Medulla oblongata (tissue), 1 donor: ENCODE data around the gene SEPHS2.
"Not testable (repeated sequence)": the region's sequence is repeated elsewhere in the genome, so short reads cannot be mapped to it uniquely, and the experiment has no call there.

ENCODE experiments used
- DNase-seq: peaks from one replicate; pipeline ENCODE4 v3.0.0-alpha.2; 2015; ENCODE audit errors: extremely low spot score

SEPHS2 gene, protein sequence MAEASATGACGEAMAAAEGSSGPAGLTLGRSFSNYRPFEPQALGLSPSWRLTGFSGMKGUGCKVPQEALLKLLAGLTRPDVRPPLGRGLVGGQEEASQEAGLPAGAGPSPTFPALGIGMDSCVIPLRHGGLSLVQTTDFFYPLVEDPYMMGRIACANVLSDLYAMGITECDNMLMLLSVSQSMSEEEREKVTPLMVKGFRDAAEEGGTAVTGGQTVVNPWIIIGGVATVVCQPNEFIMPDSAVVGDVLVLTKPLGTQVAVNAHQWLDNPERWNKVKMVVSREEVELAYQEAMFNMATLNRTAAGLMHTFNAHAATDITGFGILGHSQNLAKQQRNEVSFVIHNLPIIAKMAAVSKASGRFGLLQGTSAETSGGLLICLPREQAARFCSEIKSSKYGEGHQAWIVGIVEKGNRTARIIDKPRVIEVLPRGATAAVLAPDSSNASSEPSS

DNA sequence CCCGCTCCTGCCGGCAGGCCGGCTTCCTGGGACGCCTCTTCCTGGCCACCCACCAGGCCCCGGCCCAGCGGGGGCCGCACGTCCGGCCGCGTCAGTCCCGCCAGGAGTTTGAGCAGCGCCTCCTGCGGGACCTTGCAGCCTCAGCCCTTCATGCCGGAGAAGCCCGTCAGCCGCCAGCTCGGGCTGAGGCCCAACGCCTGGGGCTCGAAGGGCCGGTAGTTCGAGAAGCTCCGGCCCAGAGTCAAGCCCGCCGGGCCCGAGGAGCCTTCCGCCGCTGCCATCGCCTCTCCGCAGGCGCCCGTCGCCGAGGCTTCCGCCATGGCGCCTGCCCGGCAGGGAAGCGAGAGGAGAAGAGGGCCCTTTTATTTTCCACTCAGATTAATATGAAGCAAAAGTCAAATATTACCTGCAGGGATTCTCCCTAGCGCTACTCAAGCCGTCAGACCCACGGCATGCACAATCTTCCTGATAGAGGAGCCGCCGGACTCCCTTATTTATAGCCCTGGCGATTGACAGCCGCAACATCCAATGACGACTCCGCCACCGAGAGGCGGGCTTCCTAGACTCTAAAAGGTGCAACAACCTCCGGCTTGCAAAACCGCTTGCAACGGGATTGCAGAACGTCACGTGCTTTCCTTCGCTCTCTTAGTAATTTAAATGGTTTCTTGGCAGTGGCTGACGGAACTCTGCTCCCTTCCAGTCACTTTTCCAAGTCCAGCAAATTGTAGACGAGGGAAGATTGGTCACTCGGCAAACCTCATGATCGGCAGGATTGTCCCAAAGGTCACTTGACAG is at the start of gene SEPHS2:
SEPHS2 (minus strand) TSS at position 467 of the 795 bp plus-strand sequence; CDS start at position 320, 147 bp downstream.
- peak; percentile 98 for DNase-seq

DNA sequence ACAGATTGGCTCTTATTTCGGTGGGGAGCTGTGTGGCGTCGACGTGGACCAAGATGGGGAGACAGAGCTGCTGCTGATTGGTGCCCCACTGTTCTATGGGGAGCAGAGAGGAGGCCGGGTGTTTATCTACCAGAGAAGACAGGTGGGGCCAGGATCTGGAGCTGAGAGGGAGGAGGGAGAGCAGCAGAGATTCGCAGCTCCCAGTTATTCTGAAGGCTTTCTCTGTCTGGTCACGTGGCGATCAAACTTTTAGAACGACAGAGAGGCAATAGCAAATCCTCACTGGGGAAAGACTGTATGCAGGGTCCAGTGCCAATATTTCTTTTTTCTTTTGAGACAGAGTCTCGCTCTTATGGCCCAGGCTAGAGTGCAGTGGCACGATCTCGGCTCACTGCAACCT is 49.0 kb upstream of the SEPHS2 start:
- no peak for DNase-seq

DNA sequence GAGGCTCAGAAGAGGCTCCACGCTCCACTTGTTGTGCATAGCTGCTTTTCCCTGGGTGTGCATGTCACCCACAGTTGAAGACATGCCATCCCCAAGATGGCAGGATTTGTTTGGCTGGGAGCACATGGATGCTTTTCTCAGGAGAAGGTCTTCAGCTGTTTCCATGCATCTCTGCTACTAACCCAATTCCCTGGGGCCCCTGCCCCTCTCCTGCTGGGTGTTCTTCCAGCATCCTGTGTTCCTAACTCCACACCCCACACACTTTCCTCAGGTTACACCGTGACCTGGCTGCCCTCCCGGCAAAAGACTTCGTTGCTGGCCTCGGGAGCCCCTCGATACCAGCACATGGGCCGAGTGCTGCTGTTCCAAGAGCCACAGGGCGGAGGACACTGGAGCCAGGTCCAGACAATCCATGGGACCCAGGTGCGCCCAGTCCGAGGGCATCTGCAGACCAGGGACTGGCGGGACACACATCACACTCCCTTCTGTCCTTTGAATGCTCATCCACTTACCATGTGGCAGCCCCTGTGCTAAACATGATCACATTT is 48.3 kb upstream of the SEPHS2 start:
- DNase-seq: no peak

DNA sequence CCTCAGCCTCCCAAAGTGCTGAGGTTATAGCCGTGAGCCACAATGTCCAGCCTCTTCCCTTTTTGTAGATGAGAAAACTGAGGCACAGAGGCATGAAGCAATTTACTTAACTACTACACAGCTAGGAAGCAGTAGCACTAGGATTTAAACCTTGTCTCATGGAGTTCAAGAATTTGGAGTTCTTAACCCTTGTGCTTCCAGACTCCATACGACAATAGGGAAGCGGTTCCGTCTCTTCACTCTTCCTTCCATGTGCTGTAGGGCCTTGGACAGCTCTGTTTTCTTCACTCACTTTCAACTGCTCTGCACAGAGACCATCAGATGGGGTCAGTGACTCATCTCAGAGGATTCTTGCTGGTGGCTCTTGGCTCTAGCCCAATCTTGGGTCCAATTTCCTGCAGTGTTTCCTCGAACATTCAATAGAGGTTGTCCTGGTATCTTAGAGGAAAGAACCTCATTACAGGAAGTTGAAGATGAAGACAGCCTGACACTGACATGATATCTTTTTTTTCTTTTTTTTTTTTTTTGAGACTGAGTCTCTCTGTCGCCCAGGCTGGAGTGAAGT is 46.2 kb upstream of the SEPHS2 start:
- no peak for DNase-seq

DNA sequence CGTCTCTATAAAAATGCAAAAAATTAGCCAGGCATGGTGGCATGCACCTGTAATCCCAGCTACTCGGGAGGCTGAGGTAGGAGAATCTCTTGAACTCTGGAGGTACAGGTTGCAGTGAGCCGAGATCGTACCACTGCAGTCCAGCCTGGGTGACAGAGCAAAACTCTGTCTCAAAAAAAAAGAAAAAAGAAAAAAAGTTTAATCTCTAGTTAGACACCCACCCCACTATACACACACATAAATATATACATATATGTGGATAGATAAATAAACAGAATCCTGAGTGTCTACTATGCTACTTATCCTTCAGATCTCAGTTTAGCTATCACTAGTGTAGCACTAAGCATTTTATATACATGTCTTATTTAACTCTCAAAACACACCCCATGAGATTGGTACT is 45.6 kb upstream of the SEPHS2 start:
- DNase-seq: no peak

DNA sequence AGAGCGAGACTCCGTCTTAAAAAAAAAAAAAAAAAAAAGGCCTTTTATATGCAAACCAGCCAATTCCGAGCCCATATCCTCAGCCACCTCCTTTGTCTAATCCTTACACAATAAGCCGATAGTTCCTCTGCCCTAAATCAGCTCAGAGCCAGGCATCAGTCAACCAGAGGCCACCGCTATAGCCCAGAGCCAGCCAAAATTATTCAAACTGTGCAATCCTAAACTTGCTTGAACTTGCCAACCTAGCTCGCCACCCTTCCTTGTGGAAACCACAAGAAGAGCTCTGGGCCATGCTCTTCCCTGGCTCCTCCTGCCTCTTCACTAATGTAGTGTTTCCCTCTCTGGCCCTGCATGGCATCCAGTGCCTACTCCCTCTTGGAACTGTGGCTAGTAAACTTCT is 44.5 kb upstream of the SEPHS2 start:
- no peak for DNase-seq

DNA sequence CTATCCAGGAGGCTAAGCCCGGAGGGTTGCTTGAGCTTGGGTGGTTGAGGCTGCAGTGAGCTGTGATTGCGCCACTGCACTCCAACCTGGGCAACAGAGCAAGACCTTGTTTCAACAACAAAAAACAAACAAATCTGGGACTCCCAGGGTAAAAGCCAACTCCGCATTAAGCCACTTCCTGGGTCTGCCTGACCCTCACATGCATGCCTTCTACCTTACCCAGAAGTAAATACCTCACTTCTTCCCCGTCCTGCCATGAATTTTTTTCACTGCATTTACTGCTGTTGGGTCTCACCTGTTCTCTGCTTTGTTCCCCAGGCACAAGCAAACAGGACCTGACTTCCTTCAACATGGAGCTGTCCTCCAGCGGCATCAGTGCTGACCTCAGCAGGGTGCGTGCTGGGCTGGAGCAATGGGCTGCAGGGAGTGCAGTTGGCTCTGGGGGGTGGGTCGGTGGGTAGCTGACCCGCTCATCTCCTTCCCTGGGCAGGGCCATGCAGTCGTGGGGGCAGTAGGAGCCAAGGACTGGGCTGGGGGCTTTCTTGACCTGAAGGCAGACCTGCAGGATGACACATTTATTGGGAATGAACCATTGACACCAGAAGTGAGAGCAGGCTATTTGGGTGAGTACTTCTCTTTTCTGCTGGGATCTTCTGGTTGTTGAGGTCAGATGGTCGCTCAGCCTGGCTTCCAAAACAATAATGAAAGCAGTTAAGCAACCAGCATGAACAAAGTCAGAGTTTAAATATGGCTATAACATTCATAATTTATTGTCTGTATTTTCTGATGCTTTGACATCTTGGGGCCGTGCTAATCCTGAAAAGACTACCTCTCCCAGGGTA is 43.3 kb upstream of the SEPHS2 start:
- DNase-seq: peak; percentile 23

DNA sequence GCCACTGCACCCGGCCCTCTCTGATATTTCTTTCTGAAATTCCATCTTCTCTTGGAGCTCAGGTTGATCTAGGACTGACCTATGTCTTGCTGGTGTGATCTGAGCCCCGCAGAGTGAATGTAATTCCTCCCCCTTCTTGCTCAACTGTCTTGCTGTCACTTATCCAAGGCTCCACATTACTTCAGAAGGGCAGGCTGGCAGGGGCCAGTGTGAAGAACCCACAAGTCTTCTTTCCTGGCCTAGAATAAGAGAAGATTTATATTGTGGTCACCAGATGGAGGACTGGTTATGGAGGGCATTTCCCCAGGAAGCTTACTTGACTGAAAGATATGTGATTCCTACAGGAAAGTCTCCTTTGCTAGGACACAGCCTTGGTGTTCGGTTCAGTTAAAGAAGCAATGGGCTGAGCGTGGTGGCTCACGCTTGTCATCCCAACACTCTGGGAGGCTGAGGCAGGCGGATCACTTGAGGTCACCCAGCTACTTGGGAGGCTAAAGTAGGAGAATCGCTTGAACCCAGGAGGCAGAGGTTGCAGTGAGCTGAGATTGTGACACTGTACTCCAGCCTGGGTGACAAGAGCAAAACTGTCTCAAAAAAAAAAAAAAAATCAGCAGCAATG is 40.3 kb upstream of the SEPHS2 start:
- DNase-seq: no peak

DNA sequence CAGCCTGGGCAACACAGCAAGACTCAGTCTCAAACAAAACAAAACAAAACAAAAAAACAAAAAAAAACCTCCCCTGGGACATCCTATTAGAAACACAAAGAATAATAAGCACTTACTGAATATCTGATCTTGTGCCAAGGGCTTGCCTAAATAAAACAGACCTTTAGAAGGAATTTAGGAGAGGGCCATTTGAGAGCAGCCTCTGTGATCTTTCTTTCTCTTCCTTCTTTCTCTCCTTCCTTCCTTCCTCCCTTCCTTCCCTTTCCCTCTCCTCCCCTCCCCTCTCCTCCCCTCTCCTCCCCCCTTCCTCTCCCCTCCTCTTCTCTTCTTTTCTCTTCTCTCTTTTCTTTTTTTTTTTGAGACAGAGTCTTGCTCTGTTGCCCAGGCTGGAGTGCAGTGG is 39.2 kb upstream of the SEPHS2 start:
- no peak for DNase-seq

DNA sequence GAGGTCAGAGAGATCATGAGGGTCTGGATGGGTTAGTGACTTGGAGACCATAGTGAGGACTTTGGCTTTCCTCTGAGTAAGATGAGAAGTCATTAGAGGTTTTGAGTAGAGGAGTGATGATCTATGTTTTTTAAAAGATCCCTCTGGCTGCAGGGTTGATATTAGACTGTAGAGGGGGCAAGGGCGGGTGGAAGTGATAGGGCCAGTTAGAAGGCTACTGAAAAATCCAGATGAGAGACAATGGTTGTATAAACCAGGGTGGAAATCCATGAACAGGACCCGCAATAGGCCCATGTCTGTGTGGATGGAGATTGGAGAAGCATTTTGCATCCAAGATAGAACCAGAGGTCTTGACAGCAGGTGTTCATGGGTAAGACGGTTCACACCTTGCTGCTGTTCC is 36.7 kb upstream of the SEPHS2 start:
- no peak for DNase-seq

DNA sequence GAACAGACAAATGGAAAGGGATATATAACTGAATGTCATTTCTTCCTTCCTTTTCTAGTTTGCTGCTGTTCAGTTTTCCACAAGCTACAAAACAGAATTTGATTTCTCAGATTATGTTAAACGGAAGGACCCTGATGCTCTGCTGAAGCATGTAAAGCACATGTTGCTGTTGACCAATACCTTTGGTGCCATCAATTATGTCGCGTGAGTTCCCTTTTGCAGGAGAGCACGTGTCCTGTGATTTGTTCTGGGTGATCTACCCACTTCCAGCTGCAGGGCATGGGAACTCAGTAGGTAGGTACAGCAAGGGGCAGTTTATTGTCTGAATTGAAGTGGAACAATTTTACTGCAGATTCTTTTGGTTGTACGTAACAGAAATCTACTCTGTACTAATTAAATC is 35.7 kb upstream of the SEPHS2 start:
- DNase-seq: no peak

DNA sequence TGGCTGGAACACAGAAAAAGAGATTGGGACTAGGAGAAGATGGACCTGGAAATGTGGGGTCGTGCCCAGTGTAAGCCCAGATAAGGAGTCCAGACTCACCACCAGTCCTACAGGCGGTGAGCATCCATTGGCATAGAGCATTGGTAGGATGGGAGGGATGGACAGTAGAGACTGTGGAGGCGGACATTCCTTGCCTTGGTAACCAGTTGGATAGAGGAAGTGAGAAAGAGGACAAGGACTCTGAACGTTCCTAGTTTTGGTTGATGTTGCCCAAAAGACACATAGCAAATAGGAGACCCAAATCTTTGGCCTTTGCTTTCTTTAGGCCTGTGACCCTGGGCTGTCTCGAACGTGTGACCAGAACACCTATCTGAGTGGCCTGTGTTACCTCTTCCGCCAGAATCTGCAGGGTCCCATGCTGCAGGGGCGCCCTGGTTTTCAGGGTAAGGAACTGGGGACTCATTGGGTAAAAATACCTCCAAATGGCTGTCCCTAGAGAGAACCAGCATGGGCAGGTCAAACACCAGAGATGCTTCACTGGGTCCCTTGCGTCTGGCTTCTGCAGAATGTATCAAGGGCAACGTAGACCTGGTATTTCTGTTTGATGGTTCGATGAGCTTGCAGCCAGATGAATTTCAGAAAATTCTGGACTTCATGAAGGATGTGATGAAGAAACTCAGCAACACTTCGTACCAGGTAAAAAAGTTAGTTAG is 33.2 kb upstream of the SEPHS2 start:
- DNase-seq: no peak

DNA sequence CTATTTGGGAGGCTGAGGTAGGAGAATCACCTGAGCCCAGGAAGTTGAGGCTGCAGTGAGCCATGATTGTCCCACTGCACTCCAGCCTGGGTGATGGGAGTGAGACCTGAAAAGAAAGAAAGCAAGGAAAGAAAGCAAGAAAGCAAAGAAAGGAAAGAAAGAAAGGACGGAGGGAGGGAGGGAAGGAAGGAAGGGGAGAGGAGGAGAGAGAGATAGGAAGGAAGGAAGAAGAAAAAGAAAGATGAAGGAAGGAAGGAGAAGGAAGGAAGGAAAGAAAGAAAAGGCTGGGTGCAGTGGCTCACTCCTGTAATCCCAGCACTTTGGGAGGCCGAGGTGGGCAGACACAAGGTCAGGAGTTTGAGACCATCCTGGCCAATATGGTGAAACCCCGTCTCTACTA is 32.1 kb upstream of the SEPHS2 start:
- DNase-seq: not testable (repeated sequence)

DNA sequence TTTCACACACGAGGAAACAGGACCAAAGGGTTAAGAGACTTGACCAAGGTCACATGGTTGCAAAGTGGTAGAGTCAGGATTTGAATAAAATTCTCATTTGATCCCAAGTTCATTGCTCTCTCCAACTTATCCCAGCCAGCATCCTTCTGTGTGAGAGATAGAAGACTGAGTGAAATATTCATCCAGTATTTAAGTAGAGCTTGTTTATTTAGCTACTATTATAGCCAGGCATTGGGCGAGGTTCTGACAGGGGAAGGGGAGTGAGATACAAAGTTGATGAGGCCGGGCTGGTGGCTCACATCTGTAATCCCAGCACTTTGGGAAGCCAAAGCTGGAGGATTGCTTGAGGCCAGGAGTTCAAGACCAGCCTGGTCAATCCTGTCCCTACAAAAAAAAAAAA is 31.3 kb upstream of the SEPHS2 start:
- no peak for DNase-seq

DNA sequence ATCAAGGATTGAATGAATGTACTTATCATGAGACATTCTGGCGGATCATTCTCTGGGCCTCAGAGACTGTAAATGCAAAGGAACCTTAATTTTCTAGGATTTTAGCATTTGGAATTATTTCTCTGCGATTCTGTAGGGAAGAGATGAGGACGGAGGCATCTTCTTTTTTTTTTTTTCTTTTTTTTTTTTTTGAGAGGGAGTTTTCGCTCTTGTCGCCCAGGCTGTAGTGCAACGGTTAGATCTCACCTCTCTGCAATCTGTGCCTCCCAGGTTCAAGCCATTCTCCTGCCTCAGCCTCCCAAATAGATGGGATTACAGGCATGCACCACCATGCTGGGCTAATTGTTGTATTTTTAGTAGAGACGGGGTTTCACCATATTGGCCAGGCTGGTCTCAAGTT is 29.0 kb upstream of the SEPHS2 start:
- no peak for DNase-seq

DNA sequence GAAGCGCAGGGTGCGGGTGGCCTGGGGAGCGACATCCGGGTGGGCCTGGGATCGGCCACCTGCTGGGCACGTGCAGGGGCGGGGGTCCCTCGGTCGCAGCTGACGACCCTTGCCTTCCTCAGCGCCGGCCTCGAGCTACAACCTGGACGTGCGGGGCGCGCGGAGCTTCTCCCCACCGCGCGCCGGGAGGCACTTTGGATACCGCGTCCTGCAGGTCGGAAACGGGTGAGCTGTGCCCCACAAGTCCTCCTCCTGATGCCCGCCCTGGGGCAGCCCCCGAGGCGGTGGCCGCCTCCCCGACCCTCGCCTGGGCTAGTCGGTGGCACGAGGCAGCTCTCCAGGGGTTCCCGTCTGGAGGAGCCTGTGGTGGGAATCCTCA is 28.4 kb upstream of the SEPHS2 start:
- DNase-seq: no peak

DNA sequence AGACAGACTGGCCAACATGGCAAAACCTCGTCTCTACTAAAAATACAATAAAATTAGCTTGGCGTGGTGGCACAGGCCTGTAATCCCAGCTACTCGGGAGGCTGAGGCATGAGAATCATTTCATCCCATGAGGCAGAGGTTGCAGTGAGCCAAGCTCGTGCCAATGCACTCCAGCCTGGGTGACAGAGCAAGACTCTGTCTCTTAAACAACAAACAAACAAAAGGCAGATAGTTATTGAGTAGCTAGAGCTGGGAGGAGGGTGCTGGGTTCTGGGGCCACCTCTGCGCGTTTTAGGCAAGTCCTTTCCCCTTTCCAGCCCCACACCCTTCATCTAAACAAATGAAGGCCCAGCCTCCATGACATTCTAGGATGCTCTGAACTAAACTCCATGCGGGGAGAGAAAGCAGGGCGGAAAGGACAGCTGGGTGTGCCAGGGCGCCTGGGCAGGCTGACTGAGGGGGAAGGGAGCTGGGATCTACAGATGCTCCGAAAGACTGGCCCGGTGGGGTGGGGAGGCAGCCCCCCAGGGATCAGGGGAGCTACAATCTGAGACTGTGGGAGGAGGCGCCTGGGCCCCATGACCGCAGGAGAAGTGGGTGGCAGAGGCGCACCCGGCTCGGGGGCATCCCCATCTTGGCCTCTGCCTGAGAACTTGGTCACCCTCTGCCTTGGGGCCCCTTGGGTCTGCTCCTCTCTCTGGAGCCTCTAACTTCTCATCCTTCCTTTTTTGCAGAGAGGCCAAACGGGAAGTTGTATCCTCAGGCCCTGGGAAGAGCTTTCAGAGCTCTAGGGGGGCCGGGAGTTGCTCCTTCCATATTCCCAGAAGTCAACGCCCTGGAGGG is 27.8 kb upstream of the SEPHS2 start:
- DNase-seq: peak; percentile 34

DNA sequence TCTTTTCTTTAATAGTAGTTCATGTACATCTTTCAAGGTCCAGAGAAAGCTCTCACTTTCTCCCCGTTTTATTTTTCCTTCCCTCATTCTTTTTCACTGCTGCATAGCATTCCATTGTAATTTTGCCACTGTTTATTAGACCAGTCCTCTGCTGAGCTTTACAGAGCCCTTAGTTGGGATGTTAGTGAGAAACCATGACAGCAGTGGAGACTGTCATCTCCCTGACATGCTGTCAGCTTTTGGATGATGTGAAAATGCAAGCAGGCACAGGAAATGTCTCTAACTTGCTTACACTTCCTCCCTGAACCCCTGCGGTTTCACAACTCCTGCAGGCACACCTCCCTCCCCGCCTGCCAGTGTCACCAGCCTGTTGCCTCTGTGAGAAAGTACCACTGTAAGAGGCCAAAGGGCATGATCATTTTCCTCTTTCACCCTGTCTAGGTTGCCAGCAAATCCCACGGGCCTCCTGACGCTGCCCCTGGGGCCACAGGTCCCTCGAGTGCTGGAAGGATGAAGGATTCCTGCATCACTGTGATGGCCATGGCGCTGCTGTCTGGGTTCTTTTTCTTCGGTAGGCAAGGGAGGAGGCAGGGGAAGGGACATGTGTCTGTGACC is 26.8 kb upstream of the SEPHS2 start, which contains the start of gene ITGAL:
ITGAL (plus strand) TSS at position 415 of the 615 bp plus-strand sequence; CDS start at position 511, 96 bp downstream.
- peak; percentile 75 for DNase-seq

DNA sequence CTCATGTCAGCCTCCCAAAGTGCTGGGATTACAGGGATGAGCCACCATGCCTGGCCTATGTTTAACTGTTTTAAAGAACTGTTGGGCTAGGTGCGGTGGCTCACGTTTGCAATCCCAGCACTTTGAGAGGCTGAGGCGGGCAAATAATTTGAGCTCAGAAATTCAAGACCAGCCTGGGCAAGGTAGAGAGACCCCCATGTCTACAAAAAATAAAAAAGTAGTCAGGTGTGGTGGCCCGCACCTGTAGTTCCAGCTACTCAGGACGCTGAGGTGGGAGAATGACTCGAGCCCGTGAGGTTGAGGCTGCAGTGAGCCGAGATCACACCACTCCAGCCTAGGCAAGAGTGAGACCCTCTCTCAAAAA is 24.9 kb upstream of the SEPHS2 start:
- no peak for DNase-seq
